Omental fat pad (tissue), 4 donors: ENCODE results near the gene LHX3. TPM values are rescaled to one million over a fixed set of nuclear protein-coding genes. Genes with fewer than 3 reads are reported as not detected.

Source experiments
- ATAC-seq: fragments of 150-250 bp; one replicate; pipeline ENCODE4 v1.9.1; 2016; ENCODE audit warnings: mild to moderate bottlenecking, moderate library complexity; ENCODE audit not compliant: low FRiP score
- DNase-seq: peaks from one replicate; pipeline ENCODE4 v3.0.0-alpha.2; 2019; ENCODE audit warnings: low spot score
- CTCF ChIP-seq, 3 donors: fragments of 450-650 bp; IDR thresholded peaks; one replicate each; pipeline ENCODE4 v1.5.1; 2016 to 2017; ENCODE audit warnings: antibody characterized with exemption in 3 of 3, mild to moderate bottlenecking in 3 of 3, moderate library complexity in 2 of 3
- total RNA-seq, 4 donors: library from RNA; depleted of rRNA; stranded (reverse); fragments of >200 nt; gene quantifications; one replicate each; pipeline ENCODE4 v1.1.0, GENCODE V29; 2016

LHX3 gene
- total RNA-seq, 4 donors from 2014 or later: not detected

GRCh38 chr9:136230365-136230764 is 25.4 kb upstream of the LHX3 start:
- ATAC-seq (no peak), DNase-seq (no peak)
- TF ChIP-seq CTCF (IDR thresholded peaks at IDR 0.05): no peak

GRCh38 chr9:136229096-136230065 is 24.5 kb upstream of the LHX3 start:
- TF ChIP-seq CTCF (IDR thresholded peaks at IDR 0.05): no peak
- DNase-seq: no peak
- ATAC-seq: no peak

- no peak for DNase-seq
- no peak for ATAC-seq
- no peak for TF ChIP-seq CTCF (IDR thresholded peaks at IDR 0.05)
Observed at GRCh38 chr9:136228107-136228875, 23.4 kb upstream of the LHX3 start.

GRCh38 chr9:136226680-136227407 is 21.9 kb upstream of the LHX3 start:
- no peak for DNase-seq
- ATAC-seq: no peak
- TF ChIP-seq CTCF (IDR thresholded peaks at IDR 0.05): no peak

GRCh38 chr9:136225748-136226679 is 21.1 kb upstream of the LHX3 start:
- DNase-seq (peak; percentile 35), ATAC-seq (peak; percentile 50)
- peak in 1 of 3 donors; percentile 16 for TF ChIP-seq CTCF (IDR thresholded peaks at IDR 0.05)

- TF ChIP-seq CTCF (IDR thresholded peaks at IDR 0.05): no peak
- DNase-seq: no peak
- no peak for ATAC-seq
Observed at GRCh38 chr9:136225366-136225747, 20.4 kb upstream of the LHX3 start.
